ENCODE results near the gene TNFSF4. TPM values are rescaled to one million over a fixed set of nuclear protein-coding genes. Genes with fewer than 3 reads are reported as not detected.

Gene TNFSF4
- total and polyA plus RNA-seq, 2 of the 13 experiments (the other 11 are each of a cell fraction or from before 2014, with no cell fraction given) = 2.4 to 7.9 TPM

GRCh38 chr1:173190101-173190936 is 16.8 kb downstream of the TNFSF4 start (continued):
- TF ChIP-seq ZNF318 (CRISPR knock-in tag; IDR thresholded peaks at IDR 0.05) = no peak
- no peak for TF ChIP-seq ZNF746 (CRISPR knock-in tag; IDR thresholded peaks at IDR 0.05)
- no peak for TF ChIP-seq ZFP41 (CRISPR knock-in tag; IDR thresholded peaks at IDR 0.05; ENCODE audit: borderline replicate concordance)
- TF ChIP-seq HMG20A (CRISPR knock-in tag; IDR thresholded peaks at IDR 0.05; ENCODE audit: borderline replicate concordance) = peak; percentile 81
- no peak for TF ChIP-seq TSC22D2 (CRISPR knock-in tag; IDR thresholded peaks at IDR 0.05; ENCODE audit: borderline replicate concordance)
- no peak for TF ChIP-seq FOXA1 (IDR thresholded peaks at IDR 0.05)
- peak; percentile 55; the same call in 1 of the 2 replicates for TF ChIP-seq FOXA1 (CRISPR knock-in tag; IDR thresholded peaks at IDR 0.05)
- no peak for TF ChIP-seq ZNF879 (CRISPR knock-in tag; IDR thresholded peaks at IDR 0.05)
- no peak for TF ChIP-seq ZNF703 (CRISPR knock-in tag; IDR thresholded peaks at IDR 0.05; ENCODE audit: borderline replicate concordance)
- no peak for TF ChIP-seq E2F2 (CRISPR knock-in tag; IDR thresholded peaks at IDR 0.05; ENCODE audit: borderline replicate concordance)
- no peak for TF ChIP-seq MTERF4 (CRISPR knock-in tag; IDR thresholded peaks at IDR 0.05)
- peak; percentile 97 for TF ChIP-seq ZNF264 (CRISPR knock-in tag; IDR thresholded peaks at IDR 0.05)
- TF ChIP-seq DPF2 (CRISPR knock-in tag; IDR thresholded peaks at IDR 0.05; ENCODE audit: borderline replicate concordance, low read depth) = no peak
- no peak for TF ChIP-seq MTA3 (CRISPR knock-in tag; IDR thresholded peaks at IDR 0.05)
- no peak for TF ChIP-seq ZNF513 (CRISPR knock-in tag; conservative IDR thresholded peaks at IDR 0.05)
- no peak for TF ChIP-seq ZNF3 (CRISPR knock-in tag; IDR thresholded peaks at IDR 0.05)

Measured in HepG2 (cell line).